Measurements from ENCODE around the gene ZNF43. TPM values are rescaled to one million over a fixed set of nuclear protein-coding genes. Genes with fewer than 3 reads are reported as not detected.
"Not testable (repeated sequence)": the region's sequence is repeated elsewhere in the genome, so short reads cannot be mapped to it uniquely, and the experiment has no call there.

The ZNF43 gene
- polyA plus RNA-seq, 1 of the 3 experiments (the other 2 are of a cell fraction): 3.4 TPM

DNA sequence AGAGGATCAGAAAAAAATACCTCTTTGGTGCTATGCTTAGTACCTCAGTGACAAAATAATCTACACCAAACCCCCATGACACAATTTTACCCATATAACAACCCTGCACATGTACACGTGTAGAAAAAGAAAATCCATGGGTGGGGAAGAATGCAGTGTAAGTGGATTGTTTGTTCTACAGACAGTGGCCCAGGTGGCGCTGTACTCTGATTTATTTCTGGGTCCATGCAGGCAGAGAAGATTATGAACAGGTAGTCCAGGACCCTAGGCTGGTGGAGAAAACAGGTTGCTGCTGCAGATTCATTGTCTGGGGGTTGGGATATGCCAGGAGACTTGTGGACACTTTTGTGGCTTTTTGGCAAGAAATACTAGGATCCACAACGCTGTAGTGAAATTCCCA lies 77.7 kb downstream of the ZNF43 start:
- H3F3A ChIP-seq (replicated peaks; ENCODE audit: insufficient read depth): no peaks in the 10 kb centered on the region
- no peak overlapping the region for H3K27ac ChIP-seq (ENCODE audit: low read depth in 2 of 2, low read length in 1 of 2)
- peaks cover 29% of the 10 kb centered on the region; the same call in 1 of the 2 replicates for H3K79me2 ChIP-seq (ENCODE audit: insufficient read depth)
- no peaks in the 10 kb centered on the region for H3K9me3 ChIP-seq
- ChIA-PET POLR2A (no interaction called here), CTCF (interaction anchor here (1.5 kb wide), 1 partner anchor 61 kb away, joined by 3 read pairs; no protein-coding TSS in a partner anchor)
- 81% methylated on average over 3 of the region's 3 CpGs for WGBS (ENCODE audit: low lambda C conversion rate)
- no peaks in the 10 kb centered on the region for H3K9me2 ChIP-seq
- no peak overlapping the region for H3K9ac ChIP-seq
- H3K4me2 ChIP-seq: no peak overlapping the region
- no peaks in the 10 kb centered on the region for H3K4me1 ChIP-seq (ENCODE audit: control insufficient read depth in 1 of 2, insufficient read depth in 2 of 2, low read depth in 1 of 2, low read length in 1 of 2)
- H4K20me1 ChIP-seq (ENCODE audit: insufficient read depth): no peaks in the 10 kb centered on the region
- H3K27me3 ChIP-seq (ENCODE audit: insufficient read depth): no peaks in the 10 kb centered on the region
- no peak overlapping the region for H3K4me3 ChIP-seq (ENCODE audit: low read depth in 2 of 2, low read length in 1 of 2)
- H2AFZ ChIP-seq (ENCODE audit: low read depth): no peak overlapping the region
- peaks cover 11 to 50% of the 10 kb centered on the region in 2 experiments for H3K36me3 ChIP-seq (replicated peaks in 1 of 2; ENCODE audit: control insufficient read depth in 1 of 2, insufficient read depth in 2 of 2, low read length in 1 of 2)
- no peak for DNase-seq
- TF ChIP-seq, protein P1, sequence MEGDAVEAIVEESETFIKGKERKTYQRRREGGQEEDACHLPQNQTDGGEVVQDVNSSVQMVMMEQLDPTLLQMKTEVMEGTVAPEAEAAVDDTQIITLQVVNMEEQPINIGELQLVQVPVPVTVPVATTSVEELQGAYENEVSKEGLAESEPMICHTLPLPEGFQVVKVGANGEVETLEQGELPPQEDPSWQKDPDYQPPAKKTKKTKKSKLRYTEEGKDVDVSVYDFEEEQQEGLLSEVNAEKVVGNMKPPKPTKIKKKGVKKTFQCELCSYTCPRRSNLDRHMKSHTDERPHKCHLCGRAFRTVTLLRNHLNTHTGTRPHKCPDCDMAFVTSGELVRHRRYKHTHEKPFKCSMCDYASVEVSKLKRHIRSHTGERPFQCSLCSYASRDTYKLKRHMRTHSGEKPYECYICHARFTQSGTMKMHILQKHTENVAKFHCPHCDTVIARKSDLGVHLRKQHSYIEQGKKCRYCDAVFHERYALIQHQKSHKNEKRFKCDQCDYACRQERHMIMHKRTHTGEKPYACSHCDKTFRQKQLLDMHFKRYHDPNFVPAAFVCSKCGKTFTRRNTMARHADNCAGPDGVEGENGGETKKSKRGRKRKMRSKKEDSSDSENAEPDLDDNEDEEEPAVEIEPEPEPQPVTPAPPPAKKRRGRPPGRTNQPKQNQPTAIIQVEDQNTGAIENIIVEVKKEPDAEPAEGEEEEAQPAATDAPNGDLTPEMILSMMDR (IDR thresholded peaks at IDR 0.05): no peak
- TF ChIP-seq, protein P2, sequence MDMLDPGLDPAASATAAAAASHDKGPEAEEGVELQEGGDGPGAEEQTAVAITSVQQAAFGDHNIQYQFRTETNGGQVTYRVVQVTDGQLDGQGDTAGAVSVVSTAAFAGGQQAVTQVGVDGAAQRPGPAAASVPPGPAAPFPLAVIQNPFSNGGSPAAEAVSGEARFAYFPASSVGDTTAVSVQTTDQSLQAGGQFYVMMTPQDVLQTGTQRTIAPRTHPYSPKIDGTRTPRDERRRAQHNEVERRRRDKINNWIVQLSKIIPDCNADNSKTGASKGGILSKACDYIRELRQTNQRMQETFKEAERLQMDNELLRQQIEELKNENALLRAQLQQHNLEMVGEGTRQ (IDR thresholded peaks at IDR 0.05; ENCODE audit: borderline replicate concordance, low read depth, low read length): no peak
- TF ChIP-seq CHD2 (IDR thresholded peaks at IDR 0.05; ENCODE audit: low read length, partially characterized antibody): no peak
- no peak for TF ChIP-seq SMC3 (IDR thresholded peaks at IDR 0.05; ENCODE audit: low read depth, low read length)
- TF ChIP-seq MAX (IDR thresholded peaks at IDR 0.05; ENCODE audit: low read depth): no peak
- no peak for TF ChIP-seq FOXM1 (IDR thresholded peaks at IDR 0.05; ENCODE audit: low read depth)
- no peak for TF ChIP-seq TEAD4 (IDR thresholded peaks at IDR 0.05; ENCODE audit: borderline replicate concordance, insufficient read depth)
- no peak for TF ChIP-seq NRF1 (IDR thresholded peaks at IDR 0.05; ENCODE audit: low read depth, low read length)
- TF ChIP-seq, protein P3, sequence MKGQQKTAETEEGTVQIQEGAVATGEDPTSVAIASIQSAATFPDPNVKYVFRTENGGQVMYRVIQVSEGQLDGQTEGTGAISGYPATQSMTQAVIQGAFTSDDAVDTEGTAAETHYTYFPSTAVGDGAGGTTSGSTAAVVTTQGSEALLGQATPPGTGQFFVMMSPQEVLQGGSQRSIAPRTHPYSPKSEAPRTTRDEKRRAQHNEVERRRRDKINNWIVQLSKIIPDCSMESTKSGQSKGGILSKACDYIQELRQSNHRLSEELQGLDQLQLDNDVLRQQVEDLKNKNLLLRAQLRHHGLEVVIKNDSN (IDR thresholded peaks at IDR 0.05; ENCODE audit: borderline replicate concordance, low read depth): no peak
- TF ChIP-seq GABPA (IDR thresholded peaks at IDR 0.05; ENCODE audit: low read depth): no peak
- TF ChIP-seq RAD21 (IDR thresholded peaks at IDR 0.05; ENCODE audit: low read length): no peak
- TF ChIP-seq GATA2 (CRISPR knock-in tag; IDR thresholded peaks at IDR 0.05): no peak
- TF ChIP-seq FOSL2 (IDR thresholded peaks at IDR 0.05; ENCODE audit: borderline replicate concordance, low read depth): no peak
- TF ChIP-seq TCF12 (IDR thresholded peaks at IDR 0.05): no peak
- TF ChIP-seq RFX5 (IDR thresholded peaks at IDR 0.05; ENCODE audit: low read length): no peak
- TF ChIP-seq RXRA (IDR thresholded peaks at IDR 0.05; ENCODE audit: borderline replicate concordance, low read depth): no peak
- no peak for TF ChIP-seq SIN3A (IDR thresholded peaks at IDR 0.05; ENCODE audit: borderline replicate concordance, low read depth, low read length)

GRCh38 chr19:21755555-21755954 lies 80.4 kb downstream of the ZNF43 start:
- H3F3A ChIP-seq (replicated peaks; ENCODE audit: insufficient read depth); H3K27ac ChIP-seq (ENCODE audit: low read depth in 2 of 2, low read length in 1 of 2); H3K4me2 ChIP-seq; H4K20me1 ChIP-seq (ENCODE audit: insufficient read depth); CTCF ChIA-PET; POLR2A ChIA-PET; H2AFZ ChIP-seq (ENCODE audit: low read depth); H3K4me3 ChIP-seq (ENCODE audit: low read depth in 2 of 2, low read length in 1 of 2); H3K27me3 ChIP-seq (ENCODE audit: insufficient read depth); H3K9me3 ChIP-seq; H3K9ac ChIP-seq; DNase-seq; H3K9me2 ChIP-seq; H3K4me1 ChIP-seq (ENCODE audit: control insufficient read depth in 1 of 2, insufficient read depth in 2 of 2, low read depth in 1 of 2, low read length in 1 of 2): not testable (repeated sequence)
- H3K36me3 ChIP-seq (replicated peaks in 1 of 2; ENCODE audit: control insufficient read depth in 1 of 2, insufficient read depth in 2 of 2, low read length in 1 of 2): peaks cover 0 to 44% of the 10 kb centered on the region in 2 experiments
- H3K79me2 ChIP-seq (ENCODE audit: insufficient read depth): peaks cover 32% of the 10 kb centered on the region; the same call in 1 of the 2 replicates

Other genes starting within 250 kb of the ZNF43 start
- gene ZNF100, start 68.6 kb downstream of the ZNF43 start, polyA plus RNA-seq (2012; rRNA removed): 0.93 and 1.1 TPM in 2 replicates
- gene ZNF208, start 174.8 kb upstream of the ZNF43 start, polyA plus RNA-seq (2012; rRNA removed): not detected in 2 replicates
- 0.25 and 0.50 TPM in 2 replicates for gene ZNF257, start 216.3 kb upstream of the ZNF43 start, polyA plus RNA-seq (2012; rRNA removed)